B cell (primary cell): ENCODE data around the gene TRPT1. TPM values are rescaled to one million over a fixed set of nuclear protein-coding genes. Genes with fewer than 3 reads are reported as not detected.
A peak's percentile ranks its signal among the peaks of the same experiment; 100 is the strongest.

Experiments
- ATAC-seq: fragments of 200-7000 bp; cut with Tn5 transposase; one replicate; pipeline ENCODE4 v1.10.0; 2021; ENCODE audit warnings: low read depth, mild to moderate bottlenecking, moderate number of reproducible peaks, moderate library complexity
- CTCF ChIA-PET: fragments of 350-600 bp; sonication (Branson Sonifier 250); formaldehyde crosslinking; loops from one replicate; lab custom pipeline; 2021; ENCODE audit warnings: antibody characterized with exemption, inconsistent platforms; lab: Charles Lee
- POLR2A ChIA-PET: fragments of 350-600 bp; sonication (Branson Sonifier 250); formaldehyde crosslinking; loops from one replicate; lab custom pipeline; 2021; ENCODE audit warnings: antibody characterized with exemption; lab: Charles Lee
- DNase-seq: peaks from one replicate; pipeline ENCODE4 v3.0.0; 2013
- H2AFZ ChIP-seq: 2 replicates; pipeline ENCODE4 v1.6.1; 2012; ENCODE audit warnings: mild to moderate bottlenecking, low read depth, low read length; ENCODE audit not compliant: insufficient read depth, poor library complexity, severe bottlenecking
- H3K27ac ChIP-seq, 2 donors: 1 replicate in 1 of 2; 2 replicates in 1 of 2; pipeline ENCODE4 v1.5.1; 2012 to 2013; ENCODE audit warnings: low read length in 2 of 2, mild to moderate bottlenecking in 2 of 2, moderate library complexity in 1 of 2
- H3K27me3 ChIP-seq, 4 experiments: fragments of 200-600 bp in 1 of 4; sonication (generic) in 1 of 4; replicated peaks in 1 of 4; 1 replicate in 2 of 4; 2 replicates in 2 of 4; pipeline versions ENCODE4 v1.6.1 to v1.7.0; 2013 to 2016; ENCODE audit warnings: low read length in 3 of 4, mild to moderate bottlenecking in 2 of 4, mixed read lengths in 1 of 4, moderate library complexity in 1 of 4; ENCODE audit not compliant: insufficient read depth in 4 of 4, control insufficient read depth in 3 of 4; ENCODE audit errors: control extremely low read depth in 1 of 4
- H3K36me3 ChIP-seq, 2 experiments: replicated peaks in 1 of 2; 1 replicate in 1 of 2; 2 replicates in 1 of 2; pipeline versions ENCODE4 v1.6.1 to v1.7.1; 2013; ENCODE audit warnings: low read length in 1 of 2; ENCODE audit not compliant: insufficient read depth in 2 of 2, control insufficient read depth in 1 of 2; ENCODE audit errors: control extremely low read depth in 1 of 2, extremely low read depth in 1 of 2
- H3K4me1 ChIP-seq, 2 donors: fragments of 200-600 bp in 1 of 2; sonication (generic) in 1 of 2; 1 replicate in 1 of 2; 2 replicates in 1 of 2; pipeline versions ENCODE4 v1.5.1 to v1.6.1; 2013 to 2017; ENCODE audit warnings: low read length in 2 of 2; ENCODE audit not compliant: control insufficient read depth in 2 of 2, insufficient read depth in 2 of 2
- H3K4me2 ChIP-seq: replicated peaks from 2 replicates; pipeline ENCODE3; 2012; ENCODE audit warnings: mild to moderate bottlenecking, low read depth, low read length; ENCODE audit not compliant: poor library complexity, severe bottlenecking
- H3K4me3 ChIP-seq, 5 experiments: fragments of 200-600 bp in 1 of 5; sonication (generic) in 1 of 5; 1 replicate in 3 of 5; 2 replicates in 2 of 5; pipeline versions ENCODE4 v1.5.1 to v1.7.0; 2011 to 2016; ENCODE audit warnings: low read length in 4 of 5, mild to moderate bottlenecking in 4 of 5, low read depth in 2 of 5, control low read depth in 1 of 5, moderate library complexity in 1 of 5; ENCODE audit not compliant: insufficient read depth in 1 of 5; ENCODE audit errors: control extremely low read depth in 1 of 5, extremely low read depth in 1 of 5
- H3K79me2 ChIP-seq: fragments of 200-600 bp; sonication (generic); one replicate; pipeline ENCODE4 v1.6.0; 2016; ENCODE audit warnings: low read length; ENCODE audit not compliant: control insufficient read depth, insufficient read depth
- H3K9ac ChIP-seq: fragments of 200-600 bp; sonication (generic); 2 replicates; pipeline ENCODE4 v1.6.1; 2017; ENCODE audit warnings: mild to moderate bottlenecking, low read length, moderate library complexity
- H3K9me3 ChIP-seq, 3 donors: one replicate each; pipeline versions ENCODE4 v1.6.1 to v1.7.1; 2013; ENCODE audit warnings: low read length in 2 of 3; ENCODE audit not compliant: control insufficient read depth in 2 of 3, insufficient read depth in 1 of 3; ENCODE audit errors: control extremely low read depth in 1 of 3
- H4K20me1 ChIP-seq: 2 replicates; pipeline ENCODE4 v1.6.0; 2012; ENCODE audit warnings: mild to moderate bottlenecking, low read length; ENCODE audit not compliant: insufficient read depth, control insufficient read depth, poor library complexity, severe bottlenecking
- H3K27ac Mint-ChIP-seq: one replicate; pipeline ENCODE4 v1.8.0; 2021; ENCODE audit warnings: mixed read lengths
- H3K27me3 Mint-ChIP-seq: one replicate; pipeline ENCODE4 v1.8.0; 2021; ENCODE audit warnings: mixed read lengths
- H3K4me1 Mint-ChIP-seq: one replicate; pipeline ENCODE4 v1.8.0; 2021; ENCODE audit warnings: mixed read lengths
- H3K4me3 Mint-ChIP-seq: one replicate; pipeline ENCODE4 v1.8.0; 2021; ENCODE audit warnings: mixed read lengths
- H3K9me3 Mint-ChIP-seq: one replicate; pipeline ENCODE4 v1.8.0; 2022; ENCODE audit warnings: mixed read lengths; ENCODE audit not compliant: insufficient read depth
- CTCF ChIP-seq: fragments of 200-600 bp; IDR thresholded peaks from one replicate; pipeline ENCODE4 v1.8.0; 2022; ENCODE audit warnings: antibody characterized with exemption, mild to moderate bottlenecking
- EZH2 ChIP-seq: IDR thresholded peaks from 2 replicates; pipeline ENCODE4 v1.6.1; 2012; ENCODE audit warnings: borderline replicate concordance, low read depth, mild to moderate bottlenecking, moderate library complexity, low read length; ENCODE audit not compliant: insufficient read depth, poor library complexity, severe bottlenecking
- WGBS: methylation state at CpG from one replicate; pipeline ENCODE4 v1.1.5; 2013; ENCODE audit warnings: missing lambda C conversion rate; ENCODE audit not compliant: insufficient coverage; 5-methylcytosine and 5-hydroxymethylcytosine counted together
- intact Hi-C: fragments of 100-400 bp; cut with micrococcal nuclease; formaldehyde crosslinking; loops from one replicate; pipeline ENCODE4 v1.10.0; 2022
- polyA plus RNA-seq: library from polyadenylated mRNA; depleted of rRNA; stranded (reverse); fragments of >200 nt; gene quantifications from 2 replicates; pipeline ENCODE4 v1.2.3, GENCODE V29; 2012
- total RNA-seq, 2 donors: library from RNA; stranded (reverse); fragments of 120-200 nt in 1 of 2; gene quantifications; 1 replicate in 1 of 2; 2 replicates in 1 of 2; pipeline versions ENCODE4 v1.2.3 to v1.2.4, GENCODE V29; 2013 to 2022

The TRPT1 gene
- total and polyA plus RNA-seq, 2 donors (not counting 1 experiment from before 2014, with no cell fraction given): 59.6 to 145 TPM

DNA sequence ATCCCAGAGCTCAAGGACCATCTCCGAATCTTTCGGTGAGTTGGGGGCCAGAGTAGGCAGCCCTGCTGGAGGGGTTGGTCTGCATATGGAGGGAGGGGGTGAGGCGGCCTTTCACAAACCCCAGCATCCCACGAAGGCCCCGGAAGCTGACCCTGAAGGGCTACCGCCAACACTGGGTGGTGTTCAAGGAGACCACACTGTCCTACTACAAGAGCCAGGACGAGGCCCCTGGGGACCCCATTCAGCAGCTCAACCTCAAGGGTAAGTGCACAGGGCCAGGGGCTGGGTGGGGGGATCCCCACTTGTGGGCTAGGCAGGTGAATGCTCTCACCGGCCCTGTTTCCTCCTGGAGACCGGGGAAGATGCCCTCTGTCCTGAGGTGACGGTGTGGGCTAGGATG, 6.2 kb downstream of the TRPT1 start:
- intact Hi-C loops: no loop called here

DNA sequence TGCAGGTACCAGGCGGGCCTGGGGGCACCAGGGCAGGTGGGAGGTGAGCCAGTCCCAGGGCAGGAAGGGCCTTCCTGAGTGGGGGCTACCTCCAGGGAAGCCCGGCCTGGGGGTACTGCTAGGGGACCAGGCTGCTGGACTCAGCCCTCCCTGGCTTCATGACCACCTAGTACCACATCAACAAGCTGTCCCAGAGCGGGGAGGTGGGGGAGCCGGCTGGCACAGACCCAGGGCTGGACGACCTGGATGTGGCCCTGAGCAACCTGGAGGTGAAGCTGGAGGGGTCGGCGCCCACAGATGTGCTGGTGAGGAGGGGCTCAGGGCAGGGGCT, 6.7 kb downstream of the TRPT1 start:
- no peak for ATAC-seq
- Histone ChIP-seq H3K79me2 (peaks cover 20% of the 10 kb centered on the region), H3K4me1 (peaks cover 3 to 14% of the 10 kb centered on the region in 2 donors), H3K9ac (no peak overlapping the region), H3K9me3 (no peaks in the 10 kb centered on the region), H3K4me3 (no peak overlapping the region), H3K27ac (peak overlapping the region in 1 of 2 donors; percentile 1), H3K36me3 (peaks cover 0 to 60% of the 10 kb centered on the region in 2 experiments), H4K20me1 (peaks cover 30% of the 10 kb centered on the region), H2AFZ (no peak overlapping the region), H3K27me3 (no peaks in the 10 kb centered on the region), H3K4me2 (no peak overlapping the region)
- Mint-ChIP-seq H3K4me3 (no peak overlapping the region), H3K9me3 (no peaks in the 10 kb centered on the region), H3K27ac (no peak overlapping the region), H3K27me3 (no peaks in the 10 kb centered on the region), H3K4me1 (peaks cover 15% of the 10 kb centered on the region)
- TF ChIP-seq CTCF (no peak), EZH2 (no peak)
- POLR2A ChIA-PET: interaction anchor here (0.8 kb wide), 1 partner anchor 13 kb away, joined by 3 read pairs; no protein-coding TSS in a partner anchor
- CTCF ChIA-PET: interaction anchor here (6.9 kb wide), 1 partner anchor 13 kb away, joined by 62 read pairs; the partner anchor contains the start of gene FERMT3
- 96% methylated on average over 5 of the region's 7 CpGs for WGBS
- no peak for DNase-seq
- intact Hi-C loops: no loop called here

More for the DNA sequence above, 6.2 kb downstream of the TRPT1 start:
- CTCF ChIA-PET: interaction anchor here (0.5 to 6.9 kb wide), 3 partner anchors 14 to 145 kb away, joined by 3 to 62 read pairs (median 3); partner anchors contain the start of gene FERMT3
- peaks cover 22% of the 10 kb centered on the region for H3K79me2 ChIP-seq
- H3K9me3 Mint-ChIP-seq: no peaks in the 10 kb centered on the region
- DNase-seq (peak; percentile 7), ATAC-seq (no peak)
- H3K27ac ChIP-seq: no peak overlapping the region
- H3K36me3 ChIP-seq: peaks cover 0 to 61% of the 10 kb centered on the region in 2 experiments
- H3K4me1 ChIP-seq: peaks cover 3 to 11% of the 10 kb centered on the region in 2 donors
- no peaks in the 10 kb centered on the region for H3K27me3 ChIP-seq
- no peak overlapping the region for H3K27ac Mint-ChIP-seq
- WGBS: 77% methylated on average over 4 of the region's 10 CpGs
- H3K4me1 Mint-ChIP-seq: peaks cover 14% of the 10 kb centered on the region
- H3K27me3 Mint-ChIP-seq: no peaks in the 10 kb centered on the region
- TF ChIP-seq EZH2: no peak
- no peak for TF ChIP-seq CTCF
- no peaks in the 10 kb centered on the region for H3K9me3 ChIP-seq
- H3K4me3 ChIP-seq: no peak overlapping the region
- H2AFZ ChIP-seq: no peak overlapping the region
- H3K9ac ChIP-seq: no peak overlapping the region
- POLR2A ChIA-PET: interaction anchor here (0.8 kb wide), 1 partner anchor 14 kb away, joined by 3 read pairs; no protein-coding TSS in a partner anchor
- H3K4me3 Mint-ChIP-seq: no peak overlapping the region
- no peak overlapping the region for H3K4me2 ChIP-seq
- peaks cover 30% of the 10 kb centered on the region for H4K20me1 ChIP-seq
